ENCODE results near the gene PYM1.

Gene PYM1

DNA sequence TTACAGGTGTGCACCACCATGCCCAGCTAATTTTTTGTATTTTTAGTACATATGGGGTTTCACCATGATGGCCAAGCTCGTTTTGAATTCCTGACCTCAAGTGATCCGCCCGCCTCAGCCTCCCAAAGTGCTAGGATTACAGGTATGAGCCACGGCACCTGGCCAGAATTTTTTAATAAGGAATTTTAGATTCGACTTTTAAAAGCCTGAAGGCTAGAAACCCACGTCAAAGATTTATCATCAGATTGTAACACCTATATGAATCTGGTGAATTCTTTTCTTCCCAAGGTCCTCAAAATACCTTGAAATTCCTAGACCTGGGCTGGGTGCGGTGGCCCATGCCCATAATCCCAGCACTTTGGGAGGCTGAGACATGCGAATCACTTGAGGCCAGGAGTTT, 66.3 kb downstream of the PYM1 start:
- no peaks in the 10 kb centered on the region for H3K4me1 ChIP-seq (ENCODE audit: insufficient read depth, low read length)
- no peak overlapping the region for H3K4me3 ChIP-seq (ENCODE audit: low read length)
- no peaks in the 10 kb centered on the region for H3K27me3 ChIP-seq (ENCODE audit: insufficient read depth, low read length)
- H3K36me3 ChIP-seq (ENCODE audit: insufficient read depth, low read depth, low read length): no peaks in the 10 kb centered on the region
- H3K9ac ChIP-seq (ENCODE audit: low read depth, low read length): no peak overlapping the region
- no peak overlapping the region for H3K27ac ChIP-seq (ENCODE audit: low read length)
- 0 out of 2 replicates have a peak, but pooled peaks cover 4% of the 10 kb centered on the region for H3K9me3 ChIP-seq (ENCODE audit: insufficient read depth, low read depth, low read length)

DNA sequence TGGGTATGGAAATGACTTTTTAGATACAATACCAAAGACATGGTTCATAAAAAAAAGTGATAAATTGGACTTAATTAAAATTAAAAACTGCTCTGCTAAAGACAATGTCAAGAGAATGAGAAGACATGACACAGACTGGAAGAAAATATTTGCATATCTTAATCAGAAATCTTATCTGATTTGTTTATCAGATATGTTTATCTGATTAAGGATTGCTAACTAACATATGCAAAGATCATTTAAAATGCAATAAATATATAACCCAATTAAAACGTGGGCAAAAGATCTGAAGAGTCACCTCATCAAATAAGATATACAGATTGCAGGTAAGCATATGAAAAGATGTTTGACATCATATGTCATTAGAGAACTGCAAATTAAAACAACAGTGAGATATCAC, 75.0 kb downstream of the PYM1 start:
- H3K27ac ChIP-seq (ENCODE audit: low read length): no peak overlapping the region
- no peaks in the 10 kb centered on the region for H3K36me3 ChIP-seq (ENCODE audit: insufficient read depth, low read depth, low read length)
- no peaks in the 10 kb centered on the region for H3K27me3 ChIP-seq (ENCODE audit: insufficient read depth, low read length)
- no peaks in the 10 kb centered on the region for H3K4me1 ChIP-seq (ENCODE audit: insufficient read depth, low read length)
- H3K9me3 ChIP-seq (ENCODE audit: insufficient read depth, low read depth, low read length): no peaks in the 10 kb centered on the region
- H3K9ac ChIP-seq (ENCODE audit: low read depth, low read length): no peak overlapping the region
- no peak overlapping the region for H3K4me3 ChIP-seq (ENCODE audit: low read length)
